ENCODE results near the gene BABAM1.

GRCh38 chr19:17254636-17255035 lies 12.6 kb upstream of the BABAM1 start:
- TF ChIP-seq POLR2A (IDR thresholded peaks at IDR 0.05; ENCODE audit: low read length) (no peak), GATA1 (IDR thresholded peaks at IDR 0.05; ENCODE audit: low read depth, low read length) (no peak)

All from erythroblast (primary cell).